Amygdala (tissue), 56 donors: ENCODE data around the gene PLA2G2A.
A peak's percentile ranks its signal among the peaks of the same experiment; 100 is the strongest.

Experiments
- DNase-seq, 56 donors: peaks; one replicate each; lab custom pipeline; 2025; lab: John Stamatoyannopoulos, UW

The PLA2G2A gene

GRCh38 chr1:19974822-19975416 lies 4.5 kb downstream of the PLA2G2A start:
- DNase-seq = peak in 15 of 56 donors; percentile 1 to 28 (median 7)

DNA sequence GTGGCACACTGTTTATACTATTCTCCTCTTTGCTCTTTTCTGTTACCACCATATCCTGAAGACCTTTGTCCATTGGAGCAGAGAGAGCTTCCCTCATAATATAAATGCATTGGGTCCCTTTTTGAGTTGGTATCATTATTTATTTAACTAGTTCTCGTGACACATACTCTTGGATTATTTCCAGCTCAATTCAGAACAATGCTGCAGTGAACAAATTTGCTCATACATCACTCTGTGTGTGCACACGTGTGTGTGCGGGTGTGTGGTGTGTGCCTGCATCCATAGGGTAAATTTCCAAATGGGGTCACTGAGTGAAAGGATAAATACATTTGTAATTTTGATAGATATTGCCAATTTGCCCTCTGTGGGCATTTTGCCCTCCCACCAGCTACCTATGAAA lies 5.8 kb downstream of the PLA2G2A start:
- DNase-seq = no peak

DNA sequence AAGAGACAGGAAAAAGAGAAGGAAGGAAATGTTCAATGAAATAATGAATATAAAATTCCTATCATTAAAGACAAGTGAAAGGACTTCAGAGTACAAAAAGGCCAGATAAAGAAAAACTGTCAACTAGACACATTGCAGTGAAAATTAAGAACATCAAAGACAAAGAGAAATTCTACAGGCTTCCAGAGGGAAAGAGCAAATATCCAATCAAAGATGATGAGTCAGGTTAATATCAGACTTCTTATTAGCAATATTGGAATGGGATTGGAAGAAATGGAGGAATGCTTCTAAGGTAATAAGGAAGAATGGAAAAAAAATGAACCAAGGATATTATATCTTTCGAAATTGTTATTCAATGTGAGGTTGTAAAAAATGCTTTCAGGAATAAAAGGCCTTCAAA lies 7.8 kb downstream of the PLA2G2A start:
- no peak for DNase-seq

GRCh38 chr1:19969898-19970660 lies 9.3 kb downstream of the PLA2G2A start:
- DNase-seq = no peak

- no peak for DNase-seq
Measured at GRCh38 chr1:19967808-19968207, 11.6 kb downstream of the PLA2G2A start.

DNA sequence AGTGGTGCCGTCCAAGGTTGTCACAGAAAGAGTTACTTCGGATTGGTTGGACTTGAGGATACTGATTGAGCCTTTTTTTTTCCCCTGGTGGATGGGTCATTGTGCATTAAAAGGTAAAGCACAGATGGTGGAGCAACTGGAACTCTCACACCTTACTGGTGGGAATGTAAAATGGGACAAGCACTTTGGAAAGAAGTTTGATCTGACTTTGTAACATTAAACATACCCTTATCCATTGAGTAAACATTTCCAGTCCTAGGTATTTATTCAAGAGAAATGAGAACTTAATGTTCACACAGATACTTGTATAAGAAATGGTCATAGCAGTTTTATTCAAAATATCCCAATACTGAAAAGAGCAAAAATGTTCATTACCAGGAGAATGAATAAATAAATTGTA lies 14.9 kb downstream of the PLA2G2A start:
- DNase-seq = no peak

DNA sequence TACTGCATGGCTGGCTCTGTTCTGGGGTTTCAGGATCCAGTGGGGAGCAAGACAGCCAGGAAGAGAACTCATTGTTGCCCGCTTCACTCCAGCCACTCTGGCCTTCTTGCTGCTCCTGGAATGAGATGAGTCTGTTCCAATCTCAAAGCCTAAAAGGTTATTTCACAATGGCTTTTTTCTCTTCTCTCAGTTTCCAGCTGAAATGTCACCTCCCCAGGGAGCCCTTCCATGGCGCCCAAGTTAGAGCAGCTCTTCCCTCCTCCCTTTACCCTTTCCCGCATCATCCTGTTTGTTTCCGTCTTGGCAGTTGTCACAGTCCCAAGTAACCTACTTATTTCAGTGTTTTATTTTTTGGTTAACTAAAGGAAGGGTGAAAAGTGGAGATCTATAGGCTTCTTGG lies 15.8 kb downstream of the PLA2G2A start:
- no peak for DNase-seq

DNA sequence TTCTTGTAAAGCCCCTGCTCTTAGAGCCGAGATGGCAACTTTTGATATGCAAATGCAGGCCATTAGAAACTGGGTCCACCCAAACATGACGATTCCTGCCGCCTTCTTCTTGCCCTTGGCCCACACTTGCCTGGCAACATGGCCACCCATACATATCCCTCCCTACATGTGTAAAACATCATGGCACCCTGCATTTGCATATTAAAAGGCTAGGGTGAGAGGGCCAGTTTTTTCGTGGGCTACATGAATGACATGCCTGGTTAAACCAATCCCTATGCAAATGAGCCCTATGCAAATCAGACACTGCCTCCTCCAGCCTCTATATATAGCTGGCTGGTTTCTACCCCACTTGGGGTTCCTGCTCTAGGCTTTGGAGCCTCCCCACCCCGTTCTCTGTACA lies 18.8 kb downstream of the PLA2G2A start:
- no peak for DNase-seq

- DNase-seq = no peak
Measured at GRCh38 chr1:19957779-19958178, 21.6 kb downstream of the PLA2G2A start.

GRCh38 chr1:19955534-19956170 lies 23.8 kb downstream of the PLA2G2A start:
- no peak for DNase-seq

GRCh38 chr1:19954059-19954458 lies 25.4 kb downstream of the PLA2G2A start:
- DNase-seq = no peak

- DNase-seq = peak in 1 of 56 donors; percentile 4
Measured at GRCh38 chr1:19949016-19949415, 30.4 kb downstream of the PLA2G2A start.

DNA sequence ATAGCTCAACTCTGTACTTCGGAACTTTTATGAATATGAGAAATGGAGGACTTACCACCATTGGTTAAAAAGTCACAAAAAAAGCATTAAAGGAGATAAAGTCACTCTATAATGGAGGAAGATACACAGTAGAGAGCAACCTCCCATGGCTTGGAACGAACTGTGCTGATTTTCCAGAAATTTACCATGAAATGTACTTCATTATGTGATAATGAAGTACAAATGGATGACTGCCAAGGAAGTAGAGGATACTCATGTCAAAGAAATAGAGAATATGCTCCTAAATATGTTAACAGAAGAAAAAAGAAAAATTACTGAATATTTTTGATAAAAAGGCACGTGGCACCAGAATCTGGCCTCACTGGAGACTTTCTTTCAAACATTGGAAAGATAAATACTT lies 32.4 kb downstream of the PLA2G2A start:
- DNase-seq = no peak

- no peak for DNase-seq
Measured at GRCh38 chr1:19946331-19946751, 33.1 kb downstream of the PLA2G2A start.

GRCh38 chr1:19945914-19946313 lies 33.5 kb downstream of the PLA2G2A start:
- no peak for DNase-seq

DNA sequence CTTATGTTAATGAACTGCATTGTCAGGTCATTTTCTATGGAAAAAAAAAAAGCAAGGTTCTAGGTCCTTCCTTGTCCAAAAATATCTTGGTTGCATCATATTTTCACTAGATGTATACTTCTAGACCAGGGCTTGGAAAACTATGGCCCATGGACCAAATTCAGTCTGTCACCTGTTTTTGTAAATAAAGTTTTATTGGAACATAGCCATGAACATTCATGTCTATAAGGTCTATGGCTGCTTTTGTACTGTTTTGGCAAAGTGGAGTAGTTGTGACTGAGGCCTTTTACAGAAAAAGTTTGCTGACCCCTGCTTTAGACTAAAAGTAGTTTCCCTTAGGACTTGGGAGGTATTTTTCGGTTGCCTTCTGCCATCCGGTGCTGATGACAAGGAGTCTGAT lies 36.8 kb downstream of the PLA2G2A start:
- no peak for DNase-seq

DNA sequence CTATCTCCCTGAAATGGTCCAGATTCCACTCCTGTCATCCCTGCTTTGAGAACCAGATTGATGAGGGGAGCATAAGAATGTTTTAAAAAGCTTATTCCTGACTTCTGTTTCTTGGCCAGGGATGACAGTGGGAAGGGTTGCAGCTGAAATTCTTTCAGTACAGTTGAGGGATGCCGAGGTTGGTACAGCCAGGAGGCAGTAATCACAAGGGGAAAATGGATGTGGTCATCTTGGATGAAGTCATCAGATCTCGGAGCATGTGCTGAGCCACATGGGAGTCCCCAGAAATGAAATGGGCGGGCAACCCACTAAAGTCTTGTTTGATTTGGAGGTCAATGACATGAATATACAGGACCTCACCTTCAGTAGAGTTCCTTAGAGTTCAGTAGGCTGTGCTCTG lies 37.3 kb downstream of the PLA2G2A start:
- peak in 1 of 56 donors; percentile 16 for DNase-seq

DNA sequence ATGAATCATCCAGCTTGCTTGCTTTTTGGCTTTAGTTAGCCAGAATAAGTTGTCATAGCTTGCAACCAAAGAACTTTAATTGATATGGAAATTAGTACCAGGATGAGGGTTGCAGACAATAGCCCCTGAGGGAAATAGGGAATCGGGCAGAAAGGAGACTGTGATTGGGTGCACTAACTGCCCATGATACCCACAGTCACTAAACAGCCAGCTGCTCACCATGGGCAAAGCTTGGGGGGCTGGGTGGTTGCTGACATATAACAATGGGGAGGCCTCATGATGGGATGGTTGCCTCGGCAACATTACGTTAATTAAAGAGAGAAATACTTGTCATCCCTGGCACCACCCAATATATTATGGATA lies 38.2 kb downstream of the PLA2G2A start:
- peak in 5 of 56 donors; percentile 2 to 37 (median 22) for DNase-seq

DNA sequence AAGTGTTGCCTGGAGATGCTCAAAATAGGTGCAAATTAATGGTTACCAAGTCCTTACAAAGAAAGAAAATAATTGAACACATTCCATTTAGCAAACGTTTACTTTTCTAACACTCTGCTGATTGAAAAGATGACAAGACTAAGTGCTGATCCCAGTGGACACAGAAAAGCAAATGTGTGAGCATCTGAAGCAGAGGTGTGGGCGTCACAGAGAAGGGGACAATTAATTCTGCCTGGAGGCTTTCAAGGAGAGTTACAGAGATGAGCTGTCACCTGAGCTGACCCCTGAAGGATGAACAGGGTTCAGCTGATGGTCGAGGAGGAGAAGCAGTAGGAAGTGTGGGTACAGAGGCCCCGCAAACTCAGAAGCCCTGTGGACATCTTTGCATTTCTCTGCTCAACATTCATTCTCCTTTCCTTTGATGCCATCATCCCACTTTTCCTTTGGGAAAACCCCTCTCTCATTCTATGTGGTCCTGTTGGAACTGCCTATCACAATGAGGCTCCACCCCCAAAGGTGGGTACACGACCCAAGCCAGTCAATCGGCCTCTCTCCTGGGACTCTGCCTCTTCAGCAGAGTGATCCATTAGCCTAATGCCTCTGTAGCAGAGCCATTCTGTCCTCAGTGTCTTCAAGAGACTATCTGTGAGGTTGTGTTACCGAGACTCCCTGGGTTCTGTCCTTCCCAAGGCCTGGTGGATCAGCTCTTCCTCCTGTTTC lies 38.8 kb downstream of the PLA2G2A start:
- DNase-seq = peak in 3 of 56 donors; percentile 4 to 23 (median 12)

GRCh38 chr1:19938472-19938871 lies 40.9 kb downstream of the PLA2G2A start:
- no peak for DNase-seq

DNA sequence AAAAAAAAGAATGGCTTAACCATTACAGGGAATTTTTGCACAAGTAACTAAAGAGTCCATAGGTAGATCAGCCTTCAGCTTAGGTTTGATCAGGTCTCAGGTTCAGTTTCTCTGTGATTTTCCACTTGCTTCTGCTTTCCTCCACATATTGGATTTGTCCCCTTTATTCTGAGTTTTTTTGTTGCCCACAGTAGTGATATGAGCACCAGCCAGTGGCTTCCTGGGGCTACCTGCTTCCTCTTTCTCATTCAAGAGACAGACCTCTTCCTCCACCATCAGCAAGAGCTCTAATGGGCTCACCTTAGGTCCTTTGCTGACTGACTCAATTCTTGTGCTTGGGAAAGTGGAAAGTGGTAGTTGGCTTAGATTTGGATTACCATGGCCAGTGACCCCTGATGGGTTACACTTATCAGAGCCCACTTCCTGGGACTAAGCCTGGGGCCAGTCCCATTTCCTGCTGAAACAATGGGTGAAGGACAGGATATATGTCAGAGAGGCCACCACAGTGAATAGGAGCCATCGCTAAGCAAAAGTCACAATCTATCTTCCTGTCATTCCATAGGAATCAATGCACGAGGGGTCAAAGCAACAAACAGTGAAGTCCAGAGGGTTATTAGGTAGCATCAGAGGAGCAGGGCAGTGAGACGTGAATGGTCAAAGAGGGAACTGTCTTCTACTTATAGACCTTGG lies 43.2 kb downstream of the PLA2G2A start:
- no peak for DNase-seq
